Epithelial cell of esophagus (primary cell): ENCODE measurements around the gene RELCH.

Experiments used
- DNase-seq: peaks from one replicate; pipeline ENCODE4 v3.0.0; 2010; ENCODE audit warnings: low read depth
- H3K4me3 ChIP-seq: 2 replicates; pipeline ENCODE4 v1.5.1; 2011; ENCODE audit warnings: mild to moderate bottlenecking, low read length, control low read depth
- CTCF ChIP-seq: IDR thresholded peaks from 2 replicates; pipeline ENCODE4 v1.5.1; 2011; ENCODE audit warnings: low read depth, mild to moderate bottlenecking, low read length, control low read depth, inconsistent platforms; ENCODE audit not compliant: insufficient read depth; ENCODE audit errors: missing control alignments

RELCH gene

DNA sequence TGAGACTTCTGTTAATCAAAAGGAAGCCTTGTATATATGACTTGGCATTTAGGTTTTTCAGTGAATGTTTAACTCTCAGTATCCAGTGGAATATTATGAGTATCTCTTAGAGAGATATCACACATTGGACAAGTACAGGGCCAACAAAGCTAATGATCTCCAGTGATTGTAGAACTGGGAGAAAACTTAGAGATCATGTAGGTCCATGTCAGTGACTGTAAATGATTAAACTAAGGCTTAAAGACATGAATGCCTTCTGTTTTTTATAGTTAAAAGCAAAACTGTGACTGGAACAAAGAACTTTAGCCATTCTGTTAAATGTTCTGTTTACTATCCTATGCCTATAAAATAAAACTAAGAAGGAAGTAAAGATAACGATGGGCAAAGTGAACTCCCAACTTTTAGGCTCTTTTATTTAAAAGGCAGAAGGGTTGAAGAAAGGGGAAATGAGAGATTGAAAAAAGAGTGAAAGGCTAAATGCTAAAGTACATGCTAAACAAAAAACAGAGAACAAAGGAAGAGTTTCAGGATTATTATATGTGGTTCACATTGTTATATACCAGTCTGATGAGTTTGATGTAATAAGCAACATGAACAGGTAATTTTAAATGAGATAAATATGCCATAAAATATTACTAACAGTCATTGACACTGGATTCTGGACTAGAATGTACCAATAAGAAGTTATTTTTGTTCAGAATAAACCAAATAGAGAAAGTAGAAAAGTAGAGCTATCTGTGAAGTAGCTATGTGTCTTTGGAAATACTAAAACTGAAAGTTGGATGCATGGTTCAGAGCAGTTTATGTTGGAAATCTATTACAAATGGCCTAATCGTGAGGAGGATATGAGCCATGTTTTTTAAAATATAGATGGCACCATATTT is 101.0 kb downstream of the RELCH start:
- H3K4me3 ChIP-seq = no peak overlapping the region
- TF ChIP-seq CTCF = no peak
- no peak for DNase-seq

DNA sequence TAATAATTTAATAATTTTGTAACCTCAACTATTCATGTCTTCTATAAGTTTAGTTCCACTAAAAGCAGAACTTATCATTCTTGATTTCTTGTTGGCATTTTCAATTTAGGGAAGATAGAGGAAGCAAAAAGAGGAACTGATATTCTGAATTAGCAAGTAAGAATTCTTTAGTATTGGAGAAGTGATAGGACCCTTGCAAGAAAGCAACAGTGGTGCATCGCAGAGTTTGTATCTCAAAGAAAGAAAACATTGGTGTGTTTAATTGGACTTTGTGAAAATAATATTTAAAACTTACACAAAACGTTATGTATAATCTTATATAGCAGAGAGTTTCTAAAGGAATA is 101.6 kb downstream of the RELCH start:
- no peak for TF ChIP-seq CTCF
- no peak overlapping the region for H3K4me3 ChIP-seq
- DNase-seq = no peak

- TF ChIP-seq CTCF = no peak
- no peak overlapping the region for H3K4me3 ChIP-seq
- no peak for DNase-seq
Observed at GRCh38 chr18:62289047-62289446, 102.0 kb downstream of the RELCH start.

GRCh38 chr18:62294073-62294472 is 107.0 kb downstream of the RELCH start:
- H3K4me3 ChIP-seq = no peak overlapping the region
- TF ChIP-seq CTCF = no peak
- DNase-seq = no peak

DNA sequence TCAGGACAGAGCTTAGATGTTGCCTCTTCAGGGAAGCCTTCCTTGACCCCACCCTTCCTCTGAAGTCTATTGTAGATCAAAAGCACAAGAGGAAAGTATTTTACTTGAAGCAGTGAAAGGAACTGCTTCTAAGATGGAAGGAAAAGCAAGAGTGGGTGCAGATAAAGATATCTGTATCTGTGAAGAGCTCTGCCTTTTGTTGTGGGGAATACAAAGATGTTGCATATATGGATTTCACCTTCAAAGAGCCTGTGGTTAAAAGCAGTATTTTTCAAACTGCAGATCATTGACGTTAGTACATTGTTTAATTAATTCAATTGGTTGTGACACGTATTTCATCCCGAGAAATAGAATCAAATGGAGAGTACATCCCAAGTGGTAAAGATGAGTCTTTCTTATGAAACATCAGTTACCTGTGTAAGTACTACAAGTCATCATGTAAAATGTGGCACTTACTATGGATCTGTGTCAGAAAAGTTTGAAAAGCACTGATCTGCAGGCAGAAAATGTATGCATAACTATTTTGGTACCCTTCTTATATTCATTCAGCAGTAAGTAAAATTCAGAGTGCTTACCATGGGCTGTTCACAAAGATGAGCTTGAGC is 113.4 kb downstream of the RELCH start:
- TF ChIP-seq CTCF = no peak
- no peak overlapping the region for H3K4me3 ChIP-seq
- DNase-seq = no peak

DNA sequence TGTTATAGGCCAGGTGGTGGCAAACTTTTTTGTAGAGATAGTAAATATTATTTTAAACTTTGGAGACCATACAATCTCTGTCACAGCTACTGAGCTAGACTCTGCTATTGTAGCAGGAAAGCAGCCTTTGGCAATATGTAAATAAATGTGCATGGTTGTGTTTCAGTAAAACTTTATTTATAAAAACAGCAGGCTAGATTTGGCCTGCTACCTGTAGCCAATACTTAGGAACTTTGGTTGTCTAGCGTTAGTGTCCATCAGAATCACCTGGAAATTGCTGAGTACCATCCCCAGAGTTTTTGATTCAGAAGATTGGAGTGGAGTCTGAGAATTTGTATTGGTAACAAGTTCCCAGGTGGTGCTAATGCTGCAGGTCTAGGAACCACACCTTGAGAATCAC is 114.3 kb downstream of the RELCH start:
- no peak for TF ChIP-seq CTCF
- no peak for DNase-seq
- no peak overlapping the region for H3K4me3 ChIP-seq
